Measurements from ENCODE around the gene HTRA1.

DNA sequence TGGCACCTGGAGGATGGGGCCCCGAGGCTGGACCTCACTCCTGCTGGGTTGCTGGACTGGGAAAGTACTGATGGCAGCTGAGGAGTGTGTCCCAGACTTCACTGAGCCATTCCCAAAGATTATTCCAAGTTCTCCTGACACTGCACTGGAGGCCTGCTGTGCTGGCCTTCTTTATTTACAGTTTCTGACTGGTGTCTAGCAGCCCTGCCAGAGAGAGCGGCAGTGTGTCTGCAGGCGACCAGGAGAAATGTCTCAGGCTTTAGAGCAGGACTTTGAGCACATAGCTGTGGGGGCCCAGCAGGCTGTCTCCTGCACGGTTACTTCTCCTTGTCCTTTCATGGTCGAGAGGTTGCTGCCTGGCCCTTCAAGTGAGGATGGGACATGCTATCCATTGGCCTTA lies 16.1 kb downstream of the HTRA1 start:
- TF ChIP-seq, protein P1, sequence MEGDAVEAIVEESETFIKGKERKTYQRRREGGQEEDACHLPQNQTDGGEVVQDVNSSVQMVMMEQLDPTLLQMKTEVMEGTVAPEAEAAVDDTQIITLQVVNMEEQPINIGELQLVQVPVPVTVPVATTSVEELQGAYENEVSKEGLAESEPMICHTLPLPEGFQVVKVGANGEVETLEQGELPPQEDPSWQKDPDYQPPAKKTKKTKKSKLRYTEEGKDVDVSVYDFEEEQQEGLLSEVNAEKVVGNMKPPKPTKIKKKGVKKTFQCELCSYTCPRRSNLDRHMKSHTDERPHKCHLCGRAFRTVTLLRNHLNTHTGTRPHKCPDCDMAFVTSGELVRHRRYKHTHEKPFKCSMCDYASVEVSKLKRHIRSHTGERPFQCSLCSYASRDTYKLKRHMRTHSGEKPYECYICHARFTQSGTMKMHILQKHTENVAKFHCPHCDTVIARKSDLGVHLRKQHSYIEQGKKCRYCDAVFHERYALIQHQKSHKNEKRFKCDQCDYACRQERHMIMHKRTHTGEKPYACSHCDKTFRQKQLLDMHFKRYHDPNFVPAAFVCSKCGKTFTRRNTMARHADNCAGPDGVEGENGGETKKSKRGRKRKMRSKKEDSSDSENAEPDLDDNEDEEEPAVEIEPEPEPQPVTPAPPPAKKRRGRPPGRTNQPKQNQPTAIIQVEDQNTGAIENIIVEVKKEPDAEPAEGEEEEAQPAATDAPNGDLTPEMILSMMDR (IDR thresholded peaks at IDR 0.05; ENCODE audit: insufficient read depth, low read length, poor library complexity, severe bottlenecking): no peak
- no peak for TF ChIP-seq EZH2phosphoT487 (conservative IDR thresholded peaks at IDR 0.05; ENCODE audit: low read length)

All from SU-DHL-6 (cell line).